Astrocyte of the cerebellum (primary cell): Measurements from ENCODE around the gene NOBOX.

ENCODE experiments used
- DNase-seq: peaks from one replicate; pipeline ENCODE4 v3.0.0-alpha.2; 2011; ENCODE audit warnings: low read depth
- H3K4me3 ChIP-seq: 2 replicates; pipeline ENCODE4 v1.5.1; 2011; ENCODE audit warnings: mild to moderate bottlenecking, low read depth, low read length, moderate library complexity
- in situ Hi-C: cut with HindIII; loops from 2 replicates; pipeline ENCODE4 v1.10.0; 2017; ENCODE audit warnings: low sequenced_read_pairs
- TF ChIP-seq, protein P1 (sequence below): IDR thresholded peaks from 2 replicates; pipeline ENCODE4 v1.5.1; 2012; ENCODE audit warnings: low read length, low read depth, moderate library complexity, mild to moderate bottlenecking; ENCODE audit errors: missing control alignments

NOBOX gene

DNA sequence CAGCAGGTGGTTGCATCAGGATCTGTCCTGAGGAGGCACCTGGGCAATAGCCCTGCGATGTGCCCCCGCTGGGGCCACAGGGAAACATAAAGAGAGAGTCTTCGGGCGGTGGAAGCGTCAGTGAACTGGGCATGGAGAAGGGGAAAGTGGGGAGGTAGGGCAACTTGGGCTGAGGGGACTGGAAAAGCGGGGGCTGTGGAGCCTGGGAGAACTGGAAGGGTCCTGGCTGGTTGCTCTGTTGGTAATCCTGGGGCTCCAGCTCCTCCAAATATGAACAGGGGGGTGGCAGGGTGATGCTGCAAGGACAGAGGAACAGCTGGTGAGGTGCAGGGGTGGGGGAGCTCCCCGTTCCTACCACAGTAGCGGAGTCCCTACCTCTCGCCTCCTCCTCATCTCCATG, 5.2 kb downstream of the NOBOX start:
- DNase-seq: no peak
- TF ChIP-seq, protein P1, sequence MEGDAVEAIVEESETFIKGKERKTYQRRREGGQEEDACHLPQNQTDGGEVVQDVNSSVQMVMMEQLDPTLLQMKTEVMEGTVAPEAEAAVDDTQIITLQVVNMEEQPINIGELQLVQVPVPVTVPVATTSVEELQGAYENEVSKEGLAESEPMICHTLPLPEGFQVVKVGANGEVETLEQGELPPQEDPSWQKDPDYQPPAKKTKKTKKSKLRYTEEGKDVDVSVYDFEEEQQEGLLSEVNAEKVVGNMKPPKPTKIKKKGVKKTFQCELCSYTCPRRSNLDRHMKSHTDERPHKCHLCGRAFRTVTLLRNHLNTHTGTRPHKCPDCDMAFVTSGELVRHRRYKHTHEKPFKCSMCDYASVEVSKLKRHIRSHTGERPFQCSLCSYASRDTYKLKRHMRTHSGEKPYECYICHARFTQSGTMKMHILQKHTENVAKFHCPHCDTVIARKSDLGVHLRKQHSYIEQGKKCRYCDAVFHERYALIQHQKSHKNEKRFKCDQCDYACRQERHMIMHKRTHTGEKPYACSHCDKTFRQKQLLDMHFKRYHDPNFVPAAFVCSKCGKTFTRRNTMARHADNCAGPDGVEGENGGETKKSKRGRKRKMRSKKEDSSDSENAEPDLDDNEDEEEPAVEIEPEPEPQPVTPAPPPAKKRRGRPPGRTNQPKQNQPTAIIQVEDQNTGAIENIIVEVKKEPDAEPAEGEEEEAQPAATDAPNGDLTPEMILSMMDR: no peak
- in situ Hi-C loops: no loop called here
- no peak overlapping the region for H3K4me3 ChIP-seq

- no peak for DNase-seq
Measured at GRCh38 chr7:144397086-144397485, 6.4 kb downstream of the NOBOX start.

DNA sequence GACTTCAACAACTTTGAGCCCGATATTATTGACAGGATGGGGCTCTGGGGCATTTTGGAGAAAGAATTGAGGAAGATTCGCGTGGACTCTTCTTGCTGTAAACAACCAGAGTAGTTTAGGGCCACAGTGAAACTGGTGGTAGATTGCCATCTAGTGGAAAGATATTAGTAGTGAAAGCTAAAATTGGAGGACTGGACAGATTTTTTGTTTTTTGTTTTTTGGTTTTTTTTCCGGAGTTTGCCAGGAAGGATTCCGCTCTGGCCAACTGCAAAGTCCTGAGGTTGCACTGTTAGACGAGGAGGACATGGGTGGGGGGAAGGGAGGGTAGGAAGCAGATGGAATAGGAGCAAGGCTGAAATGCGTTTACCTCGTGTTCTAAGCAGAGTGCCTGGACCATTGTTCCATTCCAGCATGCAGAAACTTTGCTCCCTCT, 11.7 kb downstream of the NOBOX start:
- in situ Hi-C loops: no loop called here
- TF ChIP-seq, protein P1: peak; percentile 64
- peak; percentile 39 for DNase-seq
- no peak overlapping the region for H3K4me3 ChIP-seq

More at GRCh38 chr7:144397086-144397485, 6.4 kb downstream of the NOBOX start:
- H3K4me3 ChIP-seq: no peak overlapping the region
- in situ Hi-C loops: no loop called here
- TF ChIP-seq, protein P1: no peak

DNA sequence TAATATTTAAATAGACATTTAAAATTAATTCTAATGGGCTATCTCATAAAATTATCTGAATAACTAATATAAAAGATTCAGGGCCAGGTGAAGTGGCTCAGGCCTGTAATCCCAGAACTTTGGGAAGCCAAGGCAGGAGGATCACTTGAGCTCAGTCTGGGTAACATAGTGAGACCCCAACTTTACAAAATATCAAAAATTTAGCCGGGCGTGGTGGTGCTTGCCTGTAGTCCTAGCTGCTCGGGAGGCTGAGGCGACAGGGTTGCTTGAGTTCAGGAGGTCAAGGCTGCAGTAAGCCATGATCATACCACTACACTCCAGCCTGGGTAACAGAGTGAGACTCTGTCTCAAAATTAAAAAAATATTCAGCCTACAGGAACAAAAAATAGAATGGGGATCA, 12.5 kb downstream of the NOBOX start:
- H3K4me3 ChIP-seq: no peak overlapping the region
- in situ Hi-C loops: no loop called here
- no peak for DNase-seq
- TF ChIP-seq, protein P1: no peak

GRCh38 chr7:144390481-144390880, 13.0 kb downstream of the NOBOX start:
- in situ Hi-C loops: no loop called here
- TF ChIP-seq, protein P1: no peak
- no peak overlapping the region for H3K4me3 ChIP-seq
- no peak for DNase-seq

DNA sequence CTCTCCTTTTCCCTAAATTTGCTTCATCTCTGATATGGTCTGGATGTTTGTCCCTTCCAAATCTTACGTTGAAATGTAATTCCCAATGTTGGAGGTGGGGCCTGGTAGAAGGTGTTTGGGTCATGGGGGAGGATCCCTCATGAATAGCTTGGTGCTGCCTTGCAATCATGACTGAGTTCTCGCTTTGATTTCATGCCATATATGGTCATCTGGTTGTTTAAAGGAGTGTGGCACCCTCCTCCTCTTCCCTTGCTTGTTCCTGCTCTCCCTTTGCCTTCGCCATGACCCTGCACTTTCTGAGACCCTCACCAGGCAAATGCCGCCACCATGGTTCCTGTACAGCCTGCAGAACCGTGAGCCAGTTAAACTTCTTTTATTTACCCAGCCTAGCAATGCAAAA, 14.5 kb downstream of the NOBOX start:
- TF ChIP-seq, protein P1: no peak
- no peak for DNase-seq
- in situ Hi-C loops: no loop called here

GRCh38 chr7:144386741-144387140, 16.8 kb downstream of the NOBOX start:
- in situ Hi-C loops: no loop called here
- H3K4me3 ChIP-seq: no peak overlapping the region
- TF ChIP-seq, protein P1: no peak
- peak; percentile 70 for DNase-seq

More for the DNA sequence above, 14.5 kb downstream of the NOBOX start:
- no peak overlapping the region for H3K4me3 ChIP-seq
